NCI-H524 (cell line): ENCODE results near the gene RUFY3.
"Not testable (repeated sequence)": the region's sequence is repeated elsewhere in the genome, so short reads cannot be mapped to it uniquely, and the experiment has no call there.

Experiments
- DNase-seq, 2 experiments: peaks; one replicate each; lab custom pipeline; 2025; lab: John Stamatoyannopoulos, UW

The RUFY3 gene

DNA sequence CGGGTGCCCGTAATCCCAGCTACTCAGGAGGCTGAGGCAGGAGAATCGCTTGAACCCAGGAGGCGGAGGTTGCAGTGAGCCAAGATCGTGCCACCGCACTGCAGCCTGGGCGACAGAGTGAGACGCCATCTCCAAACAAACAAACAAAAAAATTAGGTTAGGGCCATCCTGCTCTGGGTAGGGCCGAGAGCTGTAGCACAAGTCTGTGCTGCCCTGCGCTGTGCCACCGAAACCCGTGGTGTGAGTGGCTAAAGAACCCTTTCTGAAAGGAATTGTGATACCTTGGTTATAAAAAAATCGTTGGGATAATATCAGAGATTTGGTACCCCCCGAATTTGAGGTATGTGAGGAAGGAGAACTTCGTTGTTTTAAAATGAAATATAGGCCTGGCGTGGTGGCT is 118.9 kb downstream of the RUFY3 start:
- DNase-seq: not testable (repeated sequence)

DNA sequence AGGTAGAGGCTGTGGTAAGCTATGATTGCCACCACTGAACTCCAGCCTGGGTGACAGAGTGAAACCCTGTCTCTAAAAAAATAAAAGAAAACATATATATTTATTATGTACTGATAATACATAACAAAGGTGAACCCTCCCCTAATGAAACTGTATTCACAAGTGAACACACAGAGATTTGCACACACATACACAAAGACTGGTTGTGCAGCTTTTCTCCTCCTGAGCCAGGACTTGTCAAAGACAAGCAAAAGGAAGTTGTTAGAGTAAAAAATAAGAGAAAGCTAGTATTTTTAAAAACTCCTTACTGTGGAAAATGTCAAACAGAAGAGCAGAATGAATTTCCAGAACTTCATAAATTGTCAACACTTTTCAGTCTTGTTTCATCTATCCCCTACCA is 119.4 kb downstream of the RUFY3 start:
- no peak for DNase-seq

DNA sequence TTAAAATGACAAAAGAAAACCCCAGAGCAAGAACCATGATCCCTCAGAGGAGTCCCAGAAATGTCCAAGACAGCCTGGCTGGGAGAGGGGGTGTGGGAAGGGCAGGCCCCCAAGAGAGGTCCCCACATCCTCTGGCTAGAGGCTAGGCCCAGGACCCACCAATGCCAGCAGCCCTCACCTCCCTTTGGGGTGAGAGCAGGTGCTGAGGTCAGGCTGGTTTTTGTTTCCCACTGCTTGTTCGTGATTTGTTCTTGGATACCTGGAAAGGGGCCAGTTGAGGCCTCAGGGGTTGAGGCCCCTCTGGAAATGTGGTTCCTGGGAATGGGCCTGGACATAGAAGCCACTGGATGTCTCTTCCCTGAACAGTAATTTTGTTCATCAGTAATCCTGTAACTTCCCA is 120.2 kb downstream of the RUFY3 start:
- no peak for DNase-seq

DNA sequence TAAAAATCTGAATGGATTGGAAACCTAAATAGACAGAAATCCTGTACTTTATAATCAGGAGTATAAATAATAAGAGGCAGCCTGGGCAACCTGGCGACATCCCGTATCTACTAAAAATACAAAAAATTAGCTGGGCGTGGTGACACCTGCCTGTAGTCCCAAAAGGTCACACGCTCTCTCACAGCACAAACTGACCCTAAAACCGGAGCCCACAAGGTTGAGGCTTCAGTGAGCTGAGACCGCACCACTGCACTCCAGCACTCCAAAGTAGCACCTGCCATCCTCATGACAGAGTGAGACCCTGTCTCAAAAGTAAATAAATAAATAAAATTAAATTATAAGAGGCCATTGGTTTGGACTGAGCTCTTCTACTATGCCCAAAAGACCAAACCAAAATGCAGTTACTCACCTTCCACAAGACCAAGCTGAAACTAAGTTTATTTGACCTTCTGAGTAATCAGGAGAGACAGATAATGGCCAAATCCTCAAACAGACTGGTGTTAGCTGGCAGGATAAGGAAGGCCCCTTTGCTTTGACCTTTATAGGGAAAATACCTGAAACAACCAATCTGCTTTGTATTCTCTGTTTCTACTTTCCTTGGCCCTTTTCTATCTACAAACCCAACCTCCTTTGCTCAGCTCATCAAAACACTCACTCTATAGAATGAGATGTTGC is 121.1 kb downstream of the RUFY3 start:
- DNase-seq: no peak

DNA sequence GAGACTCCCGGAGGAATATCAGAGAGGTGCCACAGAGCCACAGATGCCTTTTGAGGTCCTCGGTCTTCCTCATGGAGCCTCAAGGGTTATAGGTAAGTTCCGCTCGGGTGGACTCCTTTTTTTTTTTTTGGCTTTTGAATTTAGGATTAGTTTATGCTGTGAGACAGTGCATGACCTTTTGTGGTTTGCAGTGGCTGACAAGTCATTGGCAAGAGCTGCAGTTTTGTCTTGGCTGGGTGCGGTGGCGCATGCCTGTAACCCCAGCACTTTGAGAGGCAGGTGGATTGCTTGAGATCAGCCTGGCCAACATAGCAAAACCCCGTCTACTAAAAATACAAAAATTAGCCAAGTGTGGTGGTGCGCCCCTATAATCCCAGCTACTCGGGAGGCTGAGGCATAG is 122.4 kb downstream of the RUFY3 start:
- no peak for DNase-seq

DNA sequence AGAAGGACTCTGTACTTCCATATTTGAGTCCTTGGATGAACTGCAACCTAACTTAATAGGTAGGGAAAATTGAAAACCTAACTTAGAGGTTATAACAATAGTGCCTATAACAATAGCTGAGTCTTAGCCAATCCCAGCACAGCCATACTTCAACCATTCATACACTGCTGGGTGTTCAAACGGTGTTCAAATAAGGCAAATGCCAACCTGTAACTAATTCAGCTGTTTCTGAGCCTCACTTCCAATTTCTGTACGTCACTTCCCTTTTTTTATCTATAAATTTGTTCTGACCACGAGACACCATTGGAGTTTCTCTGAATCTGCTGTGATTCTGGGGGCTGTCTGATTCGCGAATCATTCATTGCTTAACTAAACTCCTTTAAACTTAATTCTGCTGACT is 127.5 kb downstream of the RUFY3 start:
- DNase-seq: no peak

DNA sequence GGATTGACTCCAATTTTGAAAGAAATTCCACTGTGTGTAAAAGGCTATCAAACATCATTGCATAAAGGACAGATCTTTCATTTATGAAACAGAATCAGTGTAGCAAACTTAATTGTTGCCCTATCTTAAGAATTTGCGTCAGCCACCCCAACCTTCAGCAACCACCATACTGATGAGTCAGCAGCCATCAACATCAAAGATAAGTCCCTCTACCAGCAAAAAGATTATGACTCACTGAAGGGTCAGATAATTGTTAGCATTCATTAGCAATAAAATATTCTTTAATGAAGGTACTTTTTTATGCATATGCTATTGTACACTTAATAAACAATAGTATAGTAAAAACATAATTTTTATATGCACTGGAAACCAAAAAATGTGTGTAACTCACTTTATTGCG is 133.7 kb downstream of the RUFY3 start:
- DNase-seq: no peak
